Stromal cell of bone marrow (primary cell): Measurements from ENCODE around the gene TCF7L2.

Source experiments
- DNase-seq: peaks from one replicate; pipeline ENCODE4 v3.0.0-alpha.2; 2012; ENCODE audit warnings: low read depth

Gene TCF7L2

GRCh38 chr10:113023017-113023416 is 73.0 kb downstream of the TCF7L2 start:
- DNase-seq = no peak

- DNase-seq = no peak
Observed at GRCh38 chr10:113024930-113025329, 74.9 kb downstream of the TCF7L2 start.

GRCh38 chr10:113025487-113025886 is 75.4 kb downstream of the TCF7L2 start:
- no peak for DNase-seq

- peak; percentile 55 for DNase-seq
Observed at GRCh38 chr10:113026679-113027078, 76.6 kb downstream of the TCF7L2 start.

- DNase-seq = no peak
Observed at GRCh38 chr10:113027230-113027573, 77.2 kb downstream of the TCF7L2 start.

- no peak for DNase-seq
Observed at GRCh38 chr10:113027574-113028455, 77.8 kb downstream of the TCF7L2 start.

GRCh38 chr10:113028456-113029440 is 78.7 kb downstream of the TCF7L2 start:
- DNase-seq = no peak

- no peak for DNase-seq
Observed at GRCh38 chr10:113030453-113030852, 80.4 kb downstream of the TCF7L2 start.

- no peak for DNase-seq
Observed at GRCh38 chr10:113031147-113031546, 81.1 kb downstream of the TCF7L2 start.

- DNase-seq = no peak
Observed at GRCh38 chr10:113033991-113034390, 83.9 kb downstream of the TCF7L2 start.

GRCh38 chr10:113035732-113036312 is 85.8 kb downstream of the TCF7L2 start:
- no peak for DNase-seq

GRCh38 chr10:113036619-113037018 is 86.6 kb downstream of the TCF7L2 start:
- DNase-seq = no peak

- DNase-seq = no peak
Observed at GRCh38 chr10:113037218-113037617, 87.2 kb downstream of the TCF7L2 start.

GRCh38 chr10:113038183-113038582 is 88.1 kb downstream of the TCF7L2 start:
- DNase-seq = no peak

- DNase-seq = no peak
Observed at GRCh38 chr10:113038985-113039384, 88.9 kb downstream of the TCF7L2 start.

GRCh38 chr10:113041324-113041723 is 91.3 kb downstream of the TCF7L2 start:
- DNase-seq = no peak

GRCh38 chr10:113041841-113042750 is 92.0 kb downstream of the TCF7L2 start:
- no peak for DNase-seq

- DNase-seq = no peak
Observed at GRCh38 chr10:113042868-113043267, 92.8 kb downstream of the TCF7L2 start.

- no peak for DNase-seq
Observed at GRCh38 chr10:113044016-113044755, 94.1 kb downstream of the TCF7L2 start.
